ENCODE data around the gene UBE2S.

The UBE2S gene

DNA sequence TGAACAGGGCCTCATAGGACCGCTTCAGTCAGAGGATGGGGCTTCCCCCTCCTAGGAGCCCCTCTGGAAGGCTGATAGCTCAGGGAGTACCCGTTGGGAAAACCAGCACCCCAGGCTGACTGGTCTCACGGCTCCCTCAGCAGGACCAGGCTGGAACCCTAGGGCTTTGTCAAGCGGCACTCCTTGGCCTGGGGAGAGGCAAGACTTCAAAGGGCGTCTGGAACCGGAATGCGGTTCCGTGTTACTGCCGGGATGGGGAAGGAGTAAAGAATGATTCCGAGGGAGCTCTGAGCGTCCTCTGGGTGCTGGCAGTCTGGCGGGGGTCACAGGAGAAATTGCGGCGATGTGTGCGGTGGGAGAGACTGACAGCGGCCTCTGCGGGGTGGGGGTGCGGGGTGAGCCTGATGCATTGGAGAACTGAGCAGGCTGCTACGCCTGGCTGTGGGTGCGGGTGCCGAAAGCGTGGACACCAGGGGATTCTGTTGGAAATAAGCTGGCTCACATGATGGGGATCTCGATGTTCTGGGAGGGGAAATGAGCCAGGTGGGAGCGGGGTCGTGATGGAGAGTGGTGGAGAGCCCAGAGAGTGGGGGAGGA lies 54.9 kb downstream of the UBE2S start:
- Histone ChIP-seq H3K27me3 (ENCODE audit: insufficient read depth, poor library complexity, severe bottlenecking) (no peaks in the 10 kb centered on the region), H3K4me1 (ENCODE audit: insufficient read depth, poor library complexity, severe bottlenecking) (peaks cover 13% of the 10 kb centered on the region), H3K36me3 (ENCODE audit: low read depth) (no peaks in the 10 kb centered on the region), H3K4me3 (ENCODE audit: severe bottlenecking) (no peak overlapping the region), H3K9me3 (ENCODE audit: severe bottlenecking) (no peaks in the 10 kb centered on the region), H3K27ac (ENCODE audit: poor library complexity, severe bottlenecking) (no peak overlapping the region)
- TF ChIP-seq, protein P1, sequence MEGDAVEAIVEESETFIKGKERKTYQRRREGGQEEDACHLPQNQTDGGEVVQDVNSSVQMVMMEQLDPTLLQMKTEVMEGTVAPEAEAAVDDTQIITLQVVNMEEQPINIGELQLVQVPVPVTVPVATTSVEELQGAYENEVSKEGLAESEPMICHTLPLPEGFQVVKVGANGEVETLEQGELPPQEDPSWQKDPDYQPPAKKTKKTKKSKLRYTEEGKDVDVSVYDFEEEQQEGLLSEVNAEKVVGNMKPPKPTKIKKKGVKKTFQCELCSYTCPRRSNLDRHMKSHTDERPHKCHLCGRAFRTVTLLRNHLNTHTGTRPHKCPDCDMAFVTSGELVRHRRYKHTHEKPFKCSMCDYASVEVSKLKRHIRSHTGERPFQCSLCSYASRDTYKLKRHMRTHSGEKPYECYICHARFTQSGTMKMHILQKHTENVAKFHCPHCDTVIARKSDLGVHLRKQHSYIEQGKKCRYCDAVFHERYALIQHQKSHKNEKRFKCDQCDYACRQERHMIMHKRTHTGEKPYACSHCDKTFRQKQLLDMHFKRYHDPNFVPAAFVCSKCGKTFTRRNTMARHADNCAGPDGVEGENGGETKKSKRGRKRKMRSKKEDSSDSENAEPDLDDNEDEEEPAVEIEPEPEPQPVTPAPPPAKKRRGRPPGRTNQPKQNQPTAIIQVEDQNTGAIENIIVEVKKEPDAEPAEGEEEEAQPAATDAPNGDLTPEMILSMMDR (IDR thresholded peaks at IDR 0.05; ENCODE audit: poor library complexity, severe bottlenecking) = no peak
- no peak for ATAC-seq (ENCODE audit: low read depth)
- DNase-seq (ENCODE audit: low spot score) = no peak

DNA sequence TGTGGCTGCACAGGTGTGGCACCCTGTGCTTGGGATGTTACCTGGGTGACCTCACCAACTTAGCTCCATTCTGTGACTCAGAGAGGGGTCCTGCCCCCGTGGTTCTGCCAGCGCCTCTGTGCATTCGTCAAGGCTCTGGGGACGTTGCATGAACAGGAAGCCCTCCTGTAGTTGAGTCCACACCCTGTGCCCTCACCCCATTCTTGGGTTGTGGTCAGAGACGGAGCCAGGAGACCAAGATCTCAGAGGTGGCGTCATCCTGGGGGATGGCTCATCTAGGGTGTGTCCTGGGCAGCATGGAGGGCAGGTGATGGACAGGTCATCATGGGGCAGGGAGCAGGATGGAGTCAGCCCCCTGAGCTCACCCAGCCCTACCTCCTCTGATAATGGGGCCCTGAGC lies 55.5 kb downstream of the UBE2S start:
- peak; percentile 88 for DNase-seq (ENCODE audit: low spot score)
- no peaks in the 10 kb centered on the region for H3K36me3 ChIP-seq (ENCODE audit: low read depth)
- no peak overlapping the region for H3K4me3 ChIP-seq (ENCODE audit: severe bottlenecking)
- no peaks in the 10 kb centered on the region for H3K27me3 ChIP-seq (ENCODE audit: insufficient read depth, poor library complexity, severe bottlenecking)
- no peaks in the 10 kb centered on the region for H3K9me3 ChIP-seq (ENCODE audit: severe bottlenecking)
- H3K27ac ChIP-seq (ENCODE audit: poor library complexity, severe bottlenecking) = peak overlapping the region; percentile 10
- peak; percentile 64 for ATAC-seq (ENCODE audit: low read depth)
- H3K4me1 ChIP-seq (ENCODE audit: insufficient read depth, poor library complexity, severe bottlenecking) = peaks cover 13% of the 10 kb centered on the region
- TF ChIP-seq, protein P1 (IDR thresholded peaks at IDR 0.05; ENCODE audit: poor library complexity, severe bottlenecking) = no peak

DNA sequence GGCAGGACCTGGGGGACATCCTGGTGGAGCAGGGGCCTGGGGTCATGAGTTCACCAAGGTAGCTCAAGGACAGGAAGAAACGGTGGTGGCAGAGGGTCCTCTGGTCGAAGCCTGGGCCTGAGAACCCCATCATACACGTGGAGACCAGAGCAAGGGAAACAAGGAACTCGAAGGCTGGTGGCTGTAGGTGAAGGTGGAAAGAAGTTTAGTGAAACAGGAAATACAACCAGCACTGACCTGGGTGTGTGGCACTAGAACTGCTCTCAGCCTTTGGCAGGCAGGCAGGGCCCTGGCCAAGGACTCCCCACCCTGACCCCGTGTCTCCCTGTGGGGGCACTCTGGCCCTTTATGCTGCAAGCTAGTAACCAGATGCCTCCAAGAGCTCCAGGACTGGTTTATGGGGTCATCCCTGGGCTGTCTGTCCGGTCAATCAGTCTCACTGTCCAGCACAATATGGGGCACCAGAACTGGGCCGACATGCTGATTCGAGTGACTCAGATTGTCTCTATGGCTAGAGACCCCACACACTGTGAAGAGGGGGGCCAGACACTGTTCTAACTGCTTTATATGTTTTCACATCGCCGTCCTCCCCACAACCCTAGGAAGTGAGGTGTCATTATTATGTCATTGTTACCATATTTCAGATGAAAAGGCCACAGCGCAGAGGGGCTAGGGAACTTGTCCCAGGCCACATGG lies 56.8 kb downstream of the UBE2S start:
- Histone ChIP-seq H3K36me3 (ENCODE audit: low read depth) (no peaks in the 10 kb centered on the region), H3K27me3 (ENCODE audit: insufficient read depth, poor library complexity, severe bottlenecking) (no peaks in the 10 kb centered on the region), H3K27ac (ENCODE audit: poor library complexity, severe bottlenecking) (no peak overlapping the region), H3K9me3 (ENCODE audit: severe bottlenecking) (no peaks in the 10 kb centered on the region), H3K4me3 (ENCODE audit: severe bottlenecking) (no peak overlapping the region), H3K4me1 (ENCODE audit: insufficient read depth, poor library complexity, severe bottlenecking) (peaks cover 16% of the 10 kb centered on the region)
- no peak for ATAC-seq (ENCODE audit: low read depth)
- TF ChIP-seq, protein P1 (IDR thresholded peaks at IDR 0.05; ENCODE audit: poor library complexity, severe bottlenecking) = no peak
- no peak for DNase-seq (ENCODE audit: low spot score)

Measured in RWPE2 (cell line).